Measurements from ENCODE around the gene TPO. TPM values are rescaled to one million over a fixed set of nuclear protein-coding genes. Genes with fewer than 3 reads are reported as not detected.

Gene TPO
- total RNA-seq, 1 donor from 2014 or later, result not detected

DNA sequence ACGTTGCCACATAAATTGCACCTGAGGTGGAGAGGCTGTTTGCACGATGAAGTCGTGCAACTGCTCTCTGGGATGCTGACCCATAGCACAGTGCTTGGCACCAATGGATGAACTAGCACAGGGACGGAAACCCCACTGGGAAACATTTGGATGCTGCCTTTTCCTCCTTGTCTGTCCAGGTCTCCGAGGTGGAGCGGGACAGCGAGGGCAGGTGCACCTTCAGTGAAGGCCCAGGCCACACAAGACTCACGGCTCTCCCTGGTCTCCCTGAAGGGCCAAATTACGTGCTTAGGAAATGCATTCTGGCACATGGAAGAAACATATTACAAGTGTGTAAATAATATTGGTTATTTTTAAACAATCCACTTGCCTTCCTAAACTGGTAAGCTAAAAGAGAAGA is 70.3 kb downstream of the TPO start:
- H3K27ac Mint-ChIP-seq, result no peak overlapping the region
- DNase-seq (ENCODE audit: low spot score in 2 of 2, unreplicated experiment in 2 of 2), result no peak
- no peaks in the 10 kb centered on the region for H3K4me1 Mint-ChIP-seq
- TF ChIP-seq, protein P1, sequence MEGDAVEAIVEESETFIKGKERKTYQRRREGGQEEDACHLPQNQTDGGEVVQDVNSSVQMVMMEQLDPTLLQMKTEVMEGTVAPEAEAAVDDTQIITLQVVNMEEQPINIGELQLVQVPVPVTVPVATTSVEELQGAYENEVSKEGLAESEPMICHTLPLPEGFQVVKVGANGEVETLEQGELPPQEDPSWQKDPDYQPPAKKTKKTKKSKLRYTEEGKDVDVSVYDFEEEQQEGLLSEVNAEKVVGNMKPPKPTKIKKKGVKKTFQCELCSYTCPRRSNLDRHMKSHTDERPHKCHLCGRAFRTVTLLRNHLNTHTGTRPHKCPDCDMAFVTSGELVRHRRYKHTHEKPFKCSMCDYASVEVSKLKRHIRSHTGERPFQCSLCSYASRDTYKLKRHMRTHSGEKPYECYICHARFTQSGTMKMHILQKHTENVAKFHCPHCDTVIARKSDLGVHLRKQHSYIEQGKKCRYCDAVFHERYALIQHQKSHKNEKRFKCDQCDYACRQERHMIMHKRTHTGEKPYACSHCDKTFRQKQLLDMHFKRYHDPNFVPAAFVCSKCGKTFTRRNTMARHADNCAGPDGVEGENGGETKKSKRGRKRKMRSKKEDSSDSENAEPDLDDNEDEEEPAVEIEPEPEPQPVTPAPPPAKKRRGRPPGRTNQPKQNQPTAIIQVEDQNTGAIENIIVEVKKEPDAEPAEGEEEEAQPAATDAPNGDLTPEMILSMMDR (IDR thresholded peaks at IDR 0.05; ENCODE audit: unreplicated experiment), result no peak
- H3K4me3 Mint-ChIP-seq, result no peak overlapping the region
- H3K36me3 Mint-ChIP-seq, result no peaks in the 10 kb centered on the region
- peaks cover 10% of the 10 kb centered on the region for H3K27me3 Mint-ChIP-seq (ENCODE audit: low read depth)
- peaks cover 6% of the 10 kb centered on the region for H3K9me3 Mint-ChIP-seq

DNA sequence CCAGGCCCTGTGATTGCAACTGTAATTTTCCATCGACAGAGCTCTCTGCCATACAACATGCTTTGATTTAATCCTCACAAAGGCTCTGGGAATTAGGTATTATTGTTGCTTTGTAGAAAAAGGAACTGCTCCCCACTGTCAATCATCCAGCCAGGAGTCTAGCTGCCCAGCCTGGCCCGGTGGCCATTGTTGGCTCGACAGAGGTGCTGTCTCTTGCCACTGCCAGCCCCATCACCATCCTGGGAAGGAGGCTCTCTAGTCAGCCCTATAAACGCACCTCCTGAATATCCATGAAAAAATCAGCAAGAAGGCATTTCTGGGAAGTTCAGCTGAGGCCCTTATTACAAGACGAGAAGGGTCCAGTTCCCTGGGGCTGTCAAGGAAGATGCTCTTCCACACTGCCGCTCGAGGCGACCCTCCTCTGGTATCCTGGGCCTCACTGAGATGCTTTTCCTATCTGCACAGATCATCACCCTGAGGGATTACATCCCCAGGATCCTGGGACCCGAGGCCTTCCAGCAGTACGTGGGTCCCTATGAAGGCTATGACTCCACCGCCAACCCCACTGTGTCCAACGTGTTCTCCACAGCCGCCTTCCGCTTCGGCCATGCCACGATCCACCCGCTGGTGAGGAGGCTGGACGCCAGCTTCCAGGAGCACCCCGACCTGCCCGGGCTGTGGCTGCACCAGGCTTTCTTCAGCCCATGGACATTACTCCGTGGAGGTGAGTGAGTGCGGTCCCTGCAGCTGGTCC is 71.0 kb downstream of the TPO start:
- TF ChIP-seq, protein P1 (IDR thresholded peaks at IDR 0.05; ENCODE audit: unreplicated experiment), result no peak
- peaks cover 6% of the 10 kb centered on the region for H3K9me3 Mint-ChIP-seq
- peaks cover 10% of the 10 kb centered on the region for H3K27me3 Mint-ChIP-seq (ENCODE audit: low read depth)
- no peak for DNase-seq (ENCODE audit: low spot score in 2 of 2, unreplicated experiment in 2 of 2)
- no peaks in the 10 kb centered on the region for H3K36me3 Mint-ChIP-seq
- no peak overlapping the region for H3K27ac Mint-ChIP-seq
- H3K4me1 Mint-ChIP-seq, result no peaks in the 10 kb centered on the region
- H3K4me3 Mint-ChIP-seq, result no peak overlapping the region

DNA sequence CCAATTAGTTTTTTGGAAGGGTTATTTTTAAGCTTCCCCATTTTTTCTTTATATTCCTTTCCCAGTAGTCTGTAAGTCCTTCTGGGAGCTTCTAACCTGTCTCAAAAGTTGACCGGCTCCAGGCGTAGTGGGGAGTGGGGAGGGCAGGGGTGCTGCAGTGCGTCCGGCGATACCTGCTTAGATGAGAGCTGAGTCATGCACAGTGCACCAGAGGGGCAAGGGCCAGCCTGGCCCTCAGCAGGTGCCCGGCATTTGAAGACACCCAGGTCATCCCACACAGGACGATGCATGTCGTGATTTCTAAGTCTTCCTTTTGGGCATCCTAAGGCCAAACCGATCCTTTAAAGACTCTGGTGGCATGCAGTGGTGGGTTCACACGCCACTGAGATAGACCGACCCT is 73.4 kb downstream of the TPO start:
- TF ChIP-seq, protein P1 (IDR thresholded peaks at IDR 0.05; ENCODE audit: unreplicated experiment), result no peak
- Mint-ChIP-seq H3K4me3 (no peak overlapping the region), H3K4me1 (no peaks in the 10 kb centered on the region), H3K27me3 (ENCODE audit: low read depth) (peaks cover 3% of the 10 kb centered on the region), H3K9me3 (peaks cover 8% of the 10 kb centered on the region), H3K36me3 (no peaks in the 10 kb centered on the region), H3K27ac (no peak overlapping the region)
- DNase-seq (ENCODE audit: low spot score in 2 of 2, unreplicated experiment in 2 of 2), result no peak

DNA sequence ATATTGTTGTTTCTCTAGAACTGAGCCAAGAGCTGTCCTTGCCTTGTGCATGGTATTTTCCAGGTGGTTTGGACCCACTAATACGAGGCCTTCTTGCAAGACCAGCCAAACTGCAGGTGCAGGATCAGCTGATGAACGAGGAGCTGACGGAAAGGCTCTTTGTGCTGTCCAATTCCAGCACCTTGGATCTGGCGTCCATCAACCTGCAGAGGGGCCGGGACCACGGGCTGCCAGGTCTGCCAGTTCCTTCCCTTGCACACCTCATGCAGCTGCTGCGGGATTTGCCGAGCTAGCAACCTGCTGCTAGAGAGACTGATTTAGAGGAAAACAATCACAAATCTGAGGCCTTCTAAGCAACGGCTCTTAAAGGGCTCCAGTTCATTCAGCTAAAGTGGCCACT is 74.5 kb downstream of the TPO start:
- DNase-seq (ENCODE audit: low spot score in 2 of 2, unreplicated experiment in 2 of 2), result no peak
- Mint-ChIP-seq H3K27me3 (ENCODE audit: low read depth) (peaks cover 5% of the 10 kb centered on the region), H3K9me3 (peaks cover 8% of the 10 kb centered on the region), H3K4me1 (no peaks in the 10 kb centered on the region), H3K36me3 (no peaks in the 10 kb centered on the region), H3K27ac (no peak overlapping the region), H3K4me3 (no peak overlapping the region)
- TF ChIP-seq, protein P1 (IDR thresholded peaks at IDR 0.05; ENCODE audit: unreplicated experiment), result no peak

DNA sequence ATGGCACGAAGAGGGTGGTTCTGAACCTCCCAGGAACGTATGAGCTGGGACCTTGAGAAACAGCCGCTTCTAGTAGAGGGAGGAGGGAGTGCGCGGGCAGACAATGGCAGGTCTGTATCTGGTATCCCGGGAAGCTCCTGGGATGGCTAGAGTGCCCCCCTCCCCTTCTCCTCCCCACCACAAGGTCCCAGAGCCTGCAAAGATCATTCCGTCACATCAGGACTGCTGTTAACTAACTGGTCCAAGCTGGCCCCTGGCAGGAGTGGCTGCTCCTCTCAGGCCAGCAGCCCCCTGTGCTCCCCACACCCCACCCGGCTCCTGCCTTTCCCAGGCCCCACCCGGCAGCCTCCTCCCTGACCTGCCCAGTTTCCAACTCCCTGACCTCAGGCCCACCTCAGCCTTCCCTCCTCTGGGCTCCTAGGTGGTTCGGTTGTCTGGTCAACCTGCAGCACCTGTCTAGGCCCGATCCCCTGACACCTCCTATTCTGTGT is 75.0 kb downstream of the TPO start:
- Mint-ChIP-seq H3K27ac (no peak overlapping the region), H3K9me3 (peaks cover 8% of the 10 kb centered on the region), H3K27me3 (ENCODE audit: low read depth) (peaks cover 5% of the 10 kb centered on the region), H3K36me3 (no peaks in the 10 kb centered on the region), H3K4me1 (no peaks in the 10 kb centered on the region), H3K4me3 (no peak overlapping the region)
- TF ChIP-seq, protein P1 (IDR thresholded peaks at IDR 0.05; ENCODE audit: unreplicated experiment), result no peak
- no peak for DNase-seq (ENCODE audit: low spot score in 2 of 2, unreplicated experiment in 2 of 2)
